NCI-H82 treated with DMSO at 0.1 percent for 48 hours (cell line): Measurements from ENCODE around the gene OR8B4.
"Not testable (repeated sequence)": the region's sequence is repeated elsewhere in the genome, so short reads cannot be mapped to it uniquely, and the experiment has no call there.

ENCODE experiments used
- DNase-seq: peaks from one replicate; lab custom pipeline; 2025; ENCODE audit not compliant: unreplicated experiment; lab: John Stamatoyannopoulos, UW

OR8B4 gene, protein sequence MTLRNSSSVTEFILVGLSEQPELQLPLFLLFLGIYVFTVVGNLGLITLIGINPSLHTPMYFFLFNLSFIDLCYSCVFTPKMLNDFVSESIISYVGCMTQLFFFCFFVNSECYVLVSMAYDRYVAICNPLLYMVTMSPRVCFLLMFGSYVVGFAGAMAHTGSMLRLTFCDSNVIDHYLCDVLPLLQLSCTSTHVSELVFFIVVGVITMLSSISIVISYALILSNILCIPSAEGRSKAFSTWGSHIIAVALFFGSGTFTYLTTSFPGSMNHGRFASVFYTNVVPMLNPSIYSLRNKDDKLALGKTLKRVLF

GRCh38 chr11:124424384-124424921 lies at the start of gene OR8B4:
TSS of gene OR8B4 (minus strand) at chr11:124424871. CDS start at chr11:124424871, 0 bp downstream.
- DNase-seq, result no peak

- no peak for DNase-seq
Measured at GRCh38 chr11:124474079-124474478, 49.4 kb upstream of the OR8B4 start.

DNA sequence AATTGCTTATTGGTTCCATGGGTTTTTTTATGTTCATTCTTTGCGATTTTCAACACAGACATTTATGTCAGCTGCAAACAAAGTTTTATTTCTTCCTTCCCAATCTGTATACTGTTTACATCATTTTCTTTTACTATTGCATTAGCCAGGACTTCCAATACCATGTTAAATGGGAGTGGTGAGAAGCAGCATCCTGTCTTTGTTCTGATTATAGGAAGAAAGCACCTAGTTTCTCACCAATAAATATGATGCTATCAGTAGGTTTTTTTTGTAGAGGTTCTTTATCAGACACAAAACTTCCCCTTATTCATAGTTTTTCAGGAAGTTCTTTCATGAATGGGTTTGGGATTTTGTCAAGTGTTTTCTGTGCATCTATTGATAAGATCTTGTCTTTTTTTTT lies 48.8 kb upstream of the OR8B4 start:
- no peak for DNase-seq

DNA sequence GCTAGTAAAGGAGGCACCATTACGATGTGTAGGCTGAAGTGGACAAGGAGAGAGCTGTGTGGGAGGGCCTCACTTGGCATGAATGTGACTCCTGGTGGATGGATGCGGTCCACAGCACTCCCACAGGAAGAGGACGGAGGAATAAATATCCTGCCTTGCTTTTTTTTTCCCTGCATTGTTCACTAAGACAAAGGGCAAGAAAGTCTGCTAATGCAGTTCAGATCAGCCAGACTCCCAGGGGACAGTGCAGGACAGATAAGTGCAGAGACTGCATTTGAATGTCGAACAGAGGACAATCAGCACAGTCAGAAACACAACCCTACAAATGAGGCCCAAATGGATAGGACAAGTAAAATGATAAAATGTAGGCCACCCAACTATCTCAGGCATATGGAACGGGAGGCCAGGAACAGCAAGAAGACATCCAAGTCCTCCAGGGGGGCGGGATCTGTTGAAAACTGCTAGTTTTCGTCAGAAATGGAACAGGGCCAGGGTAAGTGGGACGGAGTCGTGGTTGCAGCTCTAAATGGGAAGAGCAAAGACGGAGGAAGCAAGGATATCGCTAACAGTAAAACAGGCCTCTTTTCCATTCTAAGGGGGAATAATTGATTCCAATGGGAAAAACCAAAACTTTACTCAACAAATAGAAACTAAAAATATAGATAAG lies 46.0 kb upstream of the OR8B4 start:
- DNase-seq, result no peak

- DNase-seq, result no peak
Measured at GRCh38 chr11:124467381-124467927, 42.8 kb upstream of the OR8B4 start.

DNA sequence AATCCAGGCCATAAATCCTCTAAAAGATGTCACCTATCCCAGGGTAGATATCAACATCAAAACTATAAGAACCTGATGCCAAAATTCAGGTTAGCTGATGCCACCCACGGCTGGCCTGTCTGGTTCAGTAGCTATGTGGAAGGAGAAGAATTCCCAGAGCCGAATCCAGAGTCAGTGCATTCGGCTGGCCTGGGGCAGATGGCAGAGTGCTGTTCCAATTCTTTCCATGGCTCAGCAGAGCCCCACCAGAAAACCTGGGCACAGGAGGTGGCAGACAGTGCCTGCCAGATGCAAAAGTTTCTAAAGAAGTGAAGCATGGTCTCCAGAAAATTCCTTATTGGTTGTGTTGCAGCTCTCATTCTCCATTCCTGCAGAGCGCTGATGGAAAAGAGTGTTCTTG lies 40.7 kb upstream of the OR8B4 start:
- DNase-seq, result no peak

GRCh38 chr11:124463990-124464389 lies 39.3 kb upstream of the OR8B4 start:
- DNase-seq, result no peak

DNA sequence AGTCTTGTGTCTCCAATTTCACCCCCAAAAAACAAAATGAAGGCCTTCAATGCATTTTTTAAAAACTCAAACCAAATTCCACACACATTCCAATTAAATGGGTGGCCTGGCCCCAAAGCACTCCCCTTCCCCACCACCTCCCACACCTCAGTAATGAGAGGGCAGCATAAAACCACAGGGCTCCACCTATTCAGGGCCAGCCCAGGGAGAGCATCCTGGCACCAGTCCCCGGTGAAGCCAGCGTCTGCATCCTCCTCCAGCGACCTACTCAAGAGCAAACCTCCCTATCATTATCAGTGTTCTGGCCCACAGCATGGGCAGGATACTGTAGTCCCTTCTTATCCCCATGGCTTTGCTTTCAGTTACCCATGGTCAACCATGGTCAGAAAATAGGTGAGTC lies 38.7 kb upstream of the OR8B4 start:
- no peak for DNase-seq

- DNase-seq, result no peak
Measured at GRCh38 chr11:124460459-124460858, 35.8 kb upstream of the OR8B4 start.

GRCh38 chr11:124459379-124459778 lies 34.7 kb upstream of the OR8B4 start:
- not testable (repeated sequence) for DNase-seq

DNA sequence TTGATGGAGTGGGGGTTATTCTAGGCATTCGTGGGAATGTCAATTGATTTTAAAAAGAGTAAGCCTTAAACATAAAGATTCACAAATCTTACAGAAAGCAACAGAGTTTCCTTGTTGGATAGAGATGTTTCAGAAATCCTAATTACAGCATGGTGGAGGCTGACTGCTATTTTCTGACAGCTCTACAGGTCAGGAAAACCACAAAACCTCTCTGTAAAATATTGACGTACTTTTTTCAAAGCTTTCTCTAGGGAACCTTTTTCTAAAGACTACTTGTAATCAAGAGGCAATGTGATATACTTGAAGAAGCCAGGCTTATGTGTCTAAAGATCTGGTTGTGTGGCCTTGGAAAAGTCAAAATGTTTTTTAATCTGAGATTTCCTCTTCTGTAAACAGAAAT lies 29.9 kb upstream of the OR8B4 start:
- DNase-seq, result no peak

- DNase-seq, result no peak
Measured at GRCh38 chr11:124446916-124447315, 22.2 kb upstream of the OR8B4 start.

DNA sequence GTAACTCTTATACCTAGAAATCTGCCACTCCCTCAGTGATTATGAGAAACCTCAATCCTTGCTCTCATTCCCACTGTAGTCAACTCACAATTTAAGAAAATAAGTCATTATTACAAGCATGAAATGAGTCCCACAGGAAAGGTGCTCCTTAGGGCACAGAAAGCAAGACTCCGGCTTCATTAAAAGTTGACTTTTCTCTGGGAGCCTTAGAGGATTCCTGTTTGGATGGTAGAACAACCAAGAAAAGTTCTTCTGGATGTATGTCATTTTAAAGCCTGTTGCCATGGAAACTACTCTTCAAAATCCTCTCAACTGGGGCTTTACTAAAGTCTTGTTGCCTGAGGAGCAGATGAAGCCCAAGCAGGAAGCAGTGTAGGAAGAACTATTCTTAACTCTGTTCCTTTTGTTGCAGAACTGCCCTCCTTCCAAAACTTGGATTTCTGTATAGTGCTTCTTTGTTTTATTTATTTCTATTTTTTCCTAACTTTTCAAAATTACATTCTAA lies 21.0 kb upstream of the OR8B4 start, which contains the start of gene OR8B8:
OR8B8 (minus strand) TSS at position 51 of the 505 bp plus-strand sequence. CDS start 4,611 bp downstream, outside the sequence.
- no peak for DNase-seq

DNA sequence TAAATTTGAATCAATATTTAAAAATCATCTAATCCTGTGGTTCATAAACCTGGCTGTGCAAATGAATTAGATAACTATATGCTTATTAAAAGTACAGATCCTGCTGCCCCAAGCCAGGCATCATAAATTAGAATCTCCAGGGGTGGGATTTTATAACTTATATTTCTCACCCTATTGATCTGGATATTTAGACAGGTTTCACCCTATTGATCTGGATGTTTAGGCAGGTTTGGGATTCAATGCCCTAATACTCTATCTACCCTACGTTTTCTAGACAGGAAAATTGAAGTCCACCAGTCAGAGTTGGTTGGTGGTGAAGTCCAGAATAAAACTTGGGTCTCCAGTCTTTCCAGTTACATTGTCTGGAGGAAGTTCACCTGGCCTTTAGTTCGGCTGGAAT lies 18.2 kb upstream of the OR8B4 start:
- DNase-seq, result no peak

DNA sequence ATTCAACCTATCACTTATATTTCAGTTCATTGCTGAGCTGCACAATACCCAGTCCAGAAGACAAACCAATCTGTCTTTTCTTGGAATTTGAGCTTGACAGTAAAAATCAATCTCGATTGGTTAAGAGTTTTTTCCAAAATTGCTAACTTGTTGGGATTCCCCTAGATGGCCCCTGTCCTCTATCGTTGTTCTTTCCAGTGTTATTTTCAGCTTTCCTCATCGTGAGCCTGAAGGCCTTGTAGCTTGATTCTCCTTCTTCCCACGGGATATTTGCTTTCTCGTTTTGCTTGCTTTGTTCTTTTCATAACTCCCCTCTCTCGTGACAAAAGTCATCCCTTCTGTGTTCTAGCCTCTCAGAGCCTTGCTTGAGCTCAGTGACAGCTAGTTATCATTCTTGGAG lies 17.8 kb upstream of the OR8B4 start:
- DNase-seq, result no peak

- no peak for DNase-seq
Measured at GRCh38 chr11:124441519-124441918, 16.8 kb upstream of the OR8B4 start.

- no peak for DNase-seq
Measured at GRCh38 chr11:124441081-124441480, 16.4 kb upstream of the OR8B4 start.

DNA sequence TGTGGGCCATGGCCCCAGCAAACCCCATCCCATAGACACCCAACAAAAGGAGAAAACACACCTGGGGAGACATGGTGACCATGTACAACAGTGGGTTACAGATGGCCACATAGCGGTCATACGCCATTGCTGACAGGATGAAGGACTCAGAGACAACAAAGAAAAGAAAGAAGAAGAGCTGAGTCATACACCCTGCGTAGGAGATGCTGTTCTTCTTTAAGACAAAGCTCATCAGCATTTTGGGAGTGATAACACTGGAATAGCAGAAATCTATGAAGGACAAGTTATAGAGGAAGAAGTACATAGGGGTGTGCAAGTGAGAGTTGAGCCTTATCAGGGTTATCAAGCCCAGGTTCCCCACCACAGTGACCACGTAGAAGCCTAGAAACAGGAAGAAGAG lies 15.9 kb upstream of the OR8B4 start:
- no peak for DNase-seq

DNA sequence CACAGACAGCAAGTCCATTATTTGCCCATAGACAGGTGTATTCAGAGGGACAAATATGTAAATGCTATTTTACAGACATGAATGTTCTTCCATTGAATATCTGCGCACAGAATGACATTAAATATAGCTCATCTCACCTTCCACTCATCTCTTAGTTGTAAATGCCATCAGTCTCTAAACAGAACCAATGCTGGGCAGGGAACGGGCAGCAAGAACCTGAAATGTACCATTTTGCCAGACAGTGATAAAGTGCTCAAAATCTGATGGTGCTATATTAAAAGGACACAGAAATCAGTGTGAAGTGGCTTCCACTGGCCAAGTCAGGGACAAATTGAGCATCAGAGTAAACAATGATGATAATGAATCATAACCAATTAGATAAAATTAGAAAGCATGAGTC lies 10.0 kb upstream of the OR8B4 start:
- DNase-seq, result no peak

GRCh38 chr11:124429599-124429998 lies 4.9 kb upstream of the OR8B4 start:
- no peak for DNase-seq

DNA sequence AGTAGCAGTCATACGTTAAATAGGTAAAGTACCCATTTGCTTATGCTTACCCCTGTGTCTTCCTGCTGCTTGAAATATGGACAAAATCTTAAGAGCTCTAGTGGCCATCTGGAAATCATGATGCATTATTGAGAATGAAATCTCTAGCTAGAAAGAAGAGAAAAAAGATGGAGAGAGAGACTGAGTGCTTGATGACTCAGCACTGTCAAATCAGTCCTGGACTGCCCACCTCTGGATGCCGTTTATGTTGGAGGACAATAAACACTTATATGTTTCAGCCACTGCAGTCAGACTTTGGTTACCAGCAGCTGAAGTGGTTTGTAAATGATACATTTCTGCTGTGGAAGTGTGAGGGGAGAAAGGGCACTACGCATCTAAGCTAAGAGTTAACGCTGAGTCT lies 3.6 kb downstream of the OR8B4 start:
- no peak for DNase-seq
